ENCODE measurements around the gene DSCAML1. TPM values are rescaled to one million over a fixed set of nuclear protein-coding genes. Genes with fewer than 3 reads are reported as not detected.

DSCAML1 gene
- total and polyA plus RNA-seq, 10 of the 15 experiments (the other 5 are each of a cell fraction or from before 2014, with no cell fraction given): 0.03 to 0.18 (median 0.06) TPM; not detected in 1

- ChIA-PET POLR2A (no interaction called here), CTCF (interaction anchor here (3.6 kb wide), 1 partner anchor 86 kb away, joined by 24 read pairs; no protein-coding TSS in a partner anchor), RAD21 (ENCODE audit: unreplicated experiment) (no interaction called here), SMC1A (ENCODE audit: uncharacterized antibody, unreplicated experiment) (no interaction called here)
- BruUV-seq (replicated peaks): no TSS peak
- FAIRE-seq (no peak), DNase-seq (ENCODE audit: low read depth, low spot score) (no peak), ATAC-seq (no peak)
- TF ChIP-seq ELK1 (IDR thresholded peaks at IDR 0.05; ENCODE audit: low read depth, low read length) (no peak), SIN3A (IDR thresholded peaks at IDR 0.05; ENCODE audit: low read depth, low read length) (no peak), MLLT1 (IDR thresholded peaks at IDR 0.05) (no peak), IKZF1 (conservative IDR thresholded peaks at IDR 0.05) (no peak), CHD1 (IDR thresholded peaks at IDR 0.05; ENCODE audit: low read depth, low read length) (no peak), ZNF622 (IDR thresholded peaks at IDR 0.05) (no peak), JUND (IDR thresholded peaks at IDR 0.05; ENCODE audit: low read depth, low read length) (no peak), ATF2 (IDR thresholded peaks at IDR 0.05; ENCODE audit: low read length) (no peak), YY1 (IDR thresholded peaks at IDR 0.05; ENCODE audit: low read depth, low read length) (no peak), GABPA (IDR thresholded peaks at IDR 0.05; ENCODE audit: low read depth) (no peak), SKIL (IDR thresholded peaks at IDR 0.05; ENCODE audit: low read depth, poor library complexity, severe bottlenecking) (no peak), WRNIP1 (IDR thresholded peaks at IDR 0.05; ENCODE audit: borderline replicate concordance, low read depth, low read length) (no peak), SMAD1 (IDR thresholded peaks at IDR 0.05; ENCODE audit: low read depth, partially characterized antibody) (no peak), USF1 (IDR thresholded peaks at IDR 0.05; ENCODE audit: borderline replicate concordance, extremely low read length, insufficient read depth, low read depth, low read length) (no peak), PAX8 (IDR thresholded peaks at IDR 0.05) (no peak), ZNF207 (IDR thresholded peaks at IDR 0.05; ENCODE audit: borderline replicate concordance) (no peak), FOXM1 (IDR thresholded peaks at IDR 0.05; ENCODE audit: low read depth, low read length) (no peak)
- H3K9ac ChIP-seq (ENCODE audit: control insufficient read depth, insufficient read depth, low read length): no peak overlapping the region
- no peak overlapping the region for H3K27ac ChIP-seq (ENCODE audit: control insufficient read depth, insufficient read depth)
- H3K36me3 ChIP-seq (ENCODE audit: control insufficient read depth in 2 of 2, insufficient read depth in 2 of 2, low read length in 1 of 2): no peaks in the 10 kb centered on the region
- H2AFZ ChIP-seq (ENCODE audit: control insufficient read depth, low read depth, low read length): no peak overlapping the region
- H4K20me1 ChIP-seq (ENCODE audit: control insufficient read depth, insufficient read depth): no peaks in the 10 kb centered on the region
- 29% methylated on average over 13 of the region's 14 CpGs for WGBS (ENCODE audit: insufficient coverage, insufficient replicate concordance, low lambda C conversion rate, missing lambda C conversion rate)
- no peak overlapping the region for H3K4me2 ChIP-seq (ENCODE audit: control insufficient read depth, insufficient read depth)
- in situ Hi-C loops (cut with MboI): no loop called here
- no peak overlapping the region for H3K4me3 ChIP-seq
- no peaks in the 10 kb centered on the region for H3K9me3 ChIP-seq (replicated peaks; ENCODE audit: control insufficient read depth, insufficient read depth, low read length)
- H3K4me1 ChIP-seq (ENCODE audit: control insufficient read depth, insufficient read depth, low read length): no peaks in the 10 kb centered on the region
- intact Hi-C loops (cut with micrococcal nuclease; ENCODE audit: unreplicated experiment): no loop called here
- H3K79me2 ChIP-seq (ENCODE audit: control insufficient read depth, insufficient read depth, low read length): no peaks in the 10 kb centered on the region
- H3K27me3 ChIP-seq (replicated peaks in 1 of 2; ENCODE audit: control insufficient read depth in 2 of 2, insufficient read depth in 2 of 2, low read length in 1 of 2): peaks cover 0 to 1% of the 10 kb centered on the region in 2 experiments; a peak in 1 of 4 replicates
Observed at GRCh38 chr11:117511931-117512539, 285.0 kb downstream of the DSCAML1 start.

Measured in GM12878 (cell line).